GM12875 (cell line): Measurements from ENCODE around the gene SARS1.

ENCODE experiments used
- H3K4me3 ChIP-seq: one replicate; pipeline ENCODE4 v1.5.1; 2011; ENCODE audit warnings: low read depth, low read length, control low read depth
- CTCF ChIP-seq: IDR thresholded peaks from 2 replicates; pipeline ENCODE4 v1.5.1; 2011; ENCODE audit warnings: low read depth, mild to moderate bottlenecking, control low read depth, inconsistent platforms, low read length, moderate library complexity, borderline replicate concordance; ENCODE audit not compliant: insufficient read depth

The SARS1 gene

DNA sequence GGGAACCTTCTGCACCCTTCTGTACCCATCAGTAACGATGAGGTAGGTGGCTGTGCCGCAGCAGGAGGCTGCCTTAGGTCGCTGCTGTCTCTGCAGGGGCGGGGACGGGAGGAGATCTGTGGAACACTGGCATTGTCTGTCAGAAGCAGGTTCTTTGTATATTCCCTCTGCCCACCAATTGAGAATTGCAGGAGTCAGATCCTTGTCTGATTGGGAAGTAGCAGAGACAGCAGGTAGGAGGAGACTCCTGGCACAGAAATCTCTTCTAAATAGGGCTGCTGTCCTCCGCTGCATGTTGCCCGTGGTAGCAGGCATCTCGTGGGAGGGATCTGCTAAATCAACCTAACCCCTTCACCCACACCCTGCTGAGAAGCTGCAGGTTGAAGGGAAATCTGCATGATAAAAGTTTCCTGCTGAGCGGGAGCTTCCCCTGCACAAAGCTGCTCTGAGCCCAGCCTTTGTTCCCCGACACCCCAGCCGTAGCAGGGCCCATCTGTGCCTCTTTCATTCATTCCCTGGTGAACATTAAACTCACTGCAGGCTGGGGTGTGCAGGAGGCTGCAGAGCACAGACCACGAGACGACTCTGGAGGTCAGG, 15.9 kb downstream of the SARS1 start:
- no peak for TF ChIP-seq CTCF
- no peak overlapping the region for H3K4me3 ChIP-seq

GRCh38 chr1:109231066-109231465, 17.3 kb downstream of the SARS1 start:
- no peak for TF ChIP-seq CTCF
- H3K4me3 ChIP-seq, result no peak overlapping the region

DNA sequence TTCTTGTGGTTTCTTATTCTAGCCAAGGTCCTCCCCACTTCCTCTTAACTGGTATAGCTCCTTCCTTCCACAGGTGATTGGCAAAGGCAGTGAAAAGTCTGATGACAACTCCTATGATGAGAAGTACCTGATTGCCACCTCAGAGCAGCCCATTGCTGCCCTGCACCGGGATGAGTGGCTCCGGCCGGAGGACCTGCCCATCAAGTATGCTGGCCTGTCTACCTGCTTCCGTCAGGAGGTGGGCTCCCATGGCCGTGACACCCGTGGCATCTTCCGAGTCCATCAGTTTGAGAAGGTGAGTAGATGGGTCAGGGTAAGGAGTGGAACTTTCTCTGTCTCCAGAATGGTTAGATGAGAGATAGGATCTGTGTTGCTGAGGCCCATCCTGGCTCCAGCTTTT, 21.4 kb downstream of the SARS1 start:
- TF ChIP-seq CTCF, result no peak
- H3K4me3 ChIP-seq, result no peak overlapping the region

DNA sequence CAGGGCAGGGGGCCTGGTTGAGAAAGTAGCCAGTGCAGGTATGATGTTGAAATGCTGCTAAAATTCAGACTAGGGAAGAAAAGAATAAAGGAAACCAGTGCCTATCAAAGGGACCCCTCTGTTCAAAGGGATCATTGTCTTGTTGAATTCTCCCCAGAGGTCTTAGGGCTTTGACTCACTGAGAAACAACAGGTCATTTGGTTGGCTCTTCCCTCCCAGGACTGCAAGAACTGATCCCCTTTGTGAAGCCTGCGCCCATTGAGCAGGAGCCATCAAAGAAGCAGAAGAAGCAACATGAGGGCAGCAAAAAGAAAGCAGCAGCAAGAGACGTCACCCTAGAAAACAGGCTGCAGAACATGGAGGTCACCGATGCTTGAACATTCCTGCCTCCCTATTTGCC, 23.8 kb downstream of the SARS1 start:
- H3K4me3 ChIP-seq, result no peak overlapping the region
- no peak for TF ChIP-seq CTCF

DNA sequence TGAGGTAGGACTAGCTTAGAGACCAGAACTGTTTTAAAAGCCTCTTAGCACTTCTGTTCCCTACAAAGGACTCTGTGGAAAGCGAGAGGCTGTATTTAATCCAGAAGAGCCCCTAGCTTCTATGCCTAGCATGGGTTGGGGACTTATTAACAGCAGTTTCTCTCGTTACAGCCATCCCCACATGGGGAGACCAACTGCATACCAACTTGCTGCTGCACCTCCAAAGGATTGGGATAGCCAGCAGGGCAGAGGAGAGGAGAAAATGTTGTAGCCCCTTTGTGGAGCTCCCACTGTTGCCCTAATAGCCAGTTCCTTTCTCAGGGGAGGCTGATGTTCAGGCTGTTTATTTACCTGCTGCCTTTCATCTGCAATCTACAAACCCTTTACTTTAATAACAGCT, 24.7 kb downstream of the SARS1 start:
- H3K4me3 ChIP-seq, result no peak overlapping the region
- no peak for TF ChIP-seq CTCF

- TF ChIP-seq CTCF, result no peak
These were observed 25.3 kb downstream of the SARS1 start for GRCh38 chr1:109239047-109239408.

DNA sequence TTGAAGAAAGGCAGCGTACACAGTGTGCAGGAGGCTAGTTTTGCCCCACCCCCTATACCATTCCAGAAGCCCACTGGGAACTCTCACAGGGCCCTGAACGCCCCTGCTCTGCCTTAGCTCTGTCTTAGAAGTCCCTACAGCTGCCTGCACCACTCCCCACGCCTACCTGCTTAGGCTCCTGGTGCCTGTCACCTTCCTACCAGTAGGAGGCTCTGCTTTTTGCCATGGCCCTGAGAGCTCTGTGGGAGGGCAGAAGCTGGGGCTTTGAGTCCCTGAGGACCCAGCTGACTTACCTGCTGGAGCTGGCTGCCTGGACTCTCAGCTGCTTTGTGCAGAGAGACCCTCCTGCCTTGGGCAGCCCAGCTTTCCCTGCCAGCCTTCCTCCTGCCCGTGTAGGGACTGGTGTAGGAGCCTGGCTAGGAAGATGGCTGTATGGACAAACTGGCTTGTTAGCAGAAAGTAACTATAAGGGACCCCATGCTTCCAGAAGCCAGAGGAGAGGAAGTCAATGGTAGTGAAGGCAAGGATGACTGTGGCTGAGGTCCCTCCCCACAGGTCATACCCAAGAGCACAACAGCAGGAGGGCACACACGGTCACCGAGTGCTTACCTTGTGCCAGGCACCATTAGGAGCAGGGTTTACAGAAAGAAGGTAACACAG, 25.8 kb downstream of the SARS1 start:
- peak; percentile 66 for TF ChIP-seq CTCF
- H3K4me3 ChIP-seq, result no peak overlapping the region

More at GRCh38 chr1:109239047-109239408, 25.3 kb downstream of the SARS1 start:
- no peak overlapping the region for H3K4me3 ChIP-seq
